ENCODE results near the gene PTPRJ. TPM values are rescaled to one million over a fixed set of nuclear protein-coding genes. Genes with fewer than 3 reads are reported as not detected.

PTPRJ gene
- total RNA-seq, 1 experiment from 2014 or later: 10.5 TPM

- Histone ChIP-seq H2AFZ (ENCODE audit: low read length) (no peak overlapping the region), H3K4me2 (ENCODE audit: low read length) (no peak overlapping the region), H3F3A (ENCODE audit: low read length, unreplicated experiment) (no peaks in the 10 kb centered on the region), H3K36me3 (ENCODE audit: low read depth, low read length) (no peaks in the 10 kb centered on the region), H3K27me3 (ENCODE audit: low read length) (no peaks in the 10 kb centered on the region), H3K79me2 (ENCODE audit: low read length) (peaks cover 87% of the 10 kb centered on the region), H4K20me1 (ENCODE audit: low read length) (no peaks in the 10 kb centered on the region), H3K9me3 (ENCODE audit: low read length) (no peaks in the 10 kb centered on the region), H3K9ac (ENCODE audit: low read length) (no peak overlapping the region), H3K4me1 (ENCODE audit: insufficient read depth, low read length) (no peaks in the 10 kb centered on the region), H3K27ac (ENCODE audit: low read length) (no peak overlapping the region), H3K9me2 (replicated peaks; ENCODE audit: low read length) (no peaks in the 10 kb centered on the region), H3K4me3 (ENCODE audit: low read length) (no peak overlapping the region)
- ChIA-PET POLR2A (ENCODE audit: unreplicated experiment) (no interaction called here), CTCF (no interaction called here)
- ATAC-seq (no peak), DNase-seq (no peak)
- intact Hi-C loops (cut with micrococcal nuclease): no loop called here
- BruUV-seq (replicated peaks): no TSS peak
- TF ChIP-seq CTCF (conservative IDR thresholded peaks at IDR 0.05; ENCODE audit: low read depth, low read length) (no peak), EZH2 (IDR thresholded peaks at IDR 0.05; ENCODE audit: low read length, unreplicated experiment) (no peak), EZH2phosphoT487 (IDR thresholded peaks at IDR 0.05; ENCODE audit: borderline replicate concordance, low read length) (no peak)
Observed at GRCh38 chr11:47998733-47999359, 18.5 kb downstream of the PTPRJ start.

- H3K27ac ChIP-seq (ENCODE audit: low read length): no peak overlapping the region
- H3F3A ChIP-seq (ENCODE audit: low read length, unreplicated experiment): no peaks in the 10 kb centered on the region
- DNase-seq: no peak
- H2AFZ ChIP-seq (ENCODE audit: low read length): no peak overlapping the region
- H3K27me3 ChIP-seq (ENCODE audit: low read length): no peaks in the 10 kb centered on the region
- TF ChIP-seq CTCF (conservative IDR thresholded peaks at IDR 0.05; ENCODE audit: low read depth, low read length) (no peak), EZH2 (IDR thresholded peaks at IDR 0.05; ENCODE audit: low read length, unreplicated experiment) (no peak), EZH2phosphoT487 (IDR thresholded peaks at IDR 0.05; ENCODE audit: borderline replicate concordance, low read length) (no peak)
- H3K79me2 ChIP-seq (ENCODE audit: low read length): peaks cover 90% of the 10 kb centered on the region
- no peaks in the 10 kb centered on the region for H4K20me1 ChIP-seq (ENCODE audit: low read length)
- no peak overlapping the region for H3K9ac ChIP-seq (ENCODE audit: low read length)
- H3K4me1 ChIP-seq (ENCODE audit: insufficient read depth, low read length): peaks cover 5% of the 10 kb centered on the region
- no peak overlapping the region for H3K4me2 ChIP-seq (ENCODE audit: low read length)
- CTCF ChIA-PET: no interaction called here
- H3K36me3 ChIP-seq (ENCODE audit: low read depth, low read length): no peaks in the 10 kb centered on the region
- H3K9me3 ChIP-seq (ENCODE audit: low read length): no peaks in the 10 kb centered on the region
- no peaks in the 10 kb centered on the region for H3K9me2 ChIP-seq (replicated peaks; ENCODE audit: low read length)
- no peak for ATAC-seq
- POLR2A ChIA-PET (ENCODE audit: unreplicated experiment): no interaction called here
- no TSS peak for BruUV-seq (replicated peaks)
- no peak overlapping the region for H3K4me3 ChIP-seq (ENCODE audit: low read length)
- intact Hi-C loops (cut with micrococcal nuclease): no loop called here
Observed at GRCh38 chr11:48000432-48000831, 20.1 kb downstream of the PTPRJ start.

GRCh38 chr11:48001438-48002021 is 21.2 kb downstream of the PTPRJ start:
- H3K9me2 ChIP-seq (replicated peaks; ENCODE audit: low read length): no peaks in the 10 kb centered on the region
- H3K36me3 ChIP-seq (ENCODE audit: low read depth, low read length): no peaks in the 10 kb centered on the region
- no peaks in the 10 kb centered on the region for H3K9me3 ChIP-seq (ENCODE audit: low read length)
- no peaks in the 10 kb centered on the region for H3F3A ChIP-seq (ENCODE audit: low read length, unreplicated experiment)
- no peaks in the 10 kb centered on the region for H4K20me1 ChIP-seq (ENCODE audit: low read length)
- intact Hi-C loops (cut with micrococcal nuclease): no loop called here
- H3K79me2 ChIP-seq (ENCODE audit: low read length): peaks cover 89% of the 10 kb centered on the region
- peak; percentile 25 for ATAC-seq
- H3K27me3 ChIP-seq (ENCODE audit: low read length): no peaks in the 10 kb centered on the region
- no peak for DNase-seq
- ChIA-PET CTCF (no interaction called here), POLR2A (ENCODE audit: unreplicated experiment) (no interaction called here)
- no TSS peak for BruUV-seq (replicated peaks)
- H3K4me3 ChIP-seq (ENCODE audit: low read length): no peak overlapping the region
- TF ChIP-seq CTCF (conservative IDR thresholded peaks at IDR 0.05; ENCODE audit: low read depth, low read length) (no peak), EZH2phosphoT487 (IDR thresholded peaks at IDR 0.05; ENCODE audit: borderline replicate concordance, low read length) (no peak), EZH2 (IDR thresholded peaks at IDR 0.05; ENCODE audit: low read length, unreplicated experiment) (no peak)
- H3K9ac ChIP-seq (ENCODE audit: low read length): no peak overlapping the region
- no peak overlapping the region for H2AFZ ChIP-seq (ENCODE audit: low read length)
- H3K4me1 ChIP-seq (ENCODE audit: insufficient read depth, low read length): peaks cover 16% of the 10 kb centered on the region
- no peak overlapping the region for H3K27ac ChIP-seq (ENCODE audit: low read length)
- H3K4me2 ChIP-seq (ENCODE audit: low read length): no peak overlapping the region
